Breast epithelium (tissue), 3 donors: ENCODE results near the gene PNMA8A.

Source experiments
- CTCF ChIP-seq, 3 donors: fragments of 450-650 bp; IDR thresholded peaks; one replicate each; pipeline ENCODE4 v1.5.1; 2016 to 2017; ENCODE audit warnings: antibody characterized with exemption in 3 of 3, mild to moderate bottlenecking in 3 of 3, moderate library complexity in 3 of 3
- POLR2A ChIP-seq: fragments of 450-650 bp; IDR thresholded peaks from one replicate; pipeline ENCODE4 v1.6.1; 2016; ENCODE audit warnings: antibody characterized with exemption, mild to moderate bottlenecking, moderate library complexity

GRCh38 chr19:46493236-46494145, 22.1 kb upstream of the PNMA8A start:
- TF ChIP-seq CTCF (IDR thresholded peaks at IDR 0.05) (no peak), POLR2A (no peak)
